Hematopoietic multipotent progenitor cell treated with erythropoietin and hydrocortisone succinate and interleukin-3 and kit ligand, for 15 days (in vitro differentiated cells): ENCODE measurements around the gene CLDN20.

ENCODE experiments used
- DNase-seq: peaks from one replicate; pipeline ENCODE4 v3.0.0-alpha.2; 2015; ENCODE audit warnings: low spot score

Gene CLDN20

DNA sequence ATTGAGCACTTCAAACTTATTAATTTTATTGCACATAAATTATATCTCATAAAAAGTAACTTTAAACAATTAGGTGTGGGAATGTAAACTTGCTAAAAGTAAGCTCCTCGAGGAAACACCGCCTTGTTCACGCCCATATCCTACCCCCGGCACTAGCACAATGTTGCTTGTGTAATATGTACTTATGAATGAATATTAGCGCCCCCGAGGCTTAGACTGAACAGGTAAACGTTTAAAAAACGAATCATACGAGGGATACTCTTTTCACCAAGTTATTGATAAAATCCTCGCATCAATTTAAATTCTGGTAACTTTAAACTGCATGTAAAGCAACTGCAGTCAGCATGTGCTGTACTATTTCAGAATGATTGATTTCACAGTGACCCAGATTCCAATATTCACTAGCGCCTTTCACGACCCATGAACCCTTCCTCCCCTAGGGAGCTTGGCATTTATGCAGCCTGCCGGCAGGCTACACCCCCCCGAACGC is 49.8 kb downstream of the CLDN20 start:
- DNase-seq: peak; percentile 30

DNA sequence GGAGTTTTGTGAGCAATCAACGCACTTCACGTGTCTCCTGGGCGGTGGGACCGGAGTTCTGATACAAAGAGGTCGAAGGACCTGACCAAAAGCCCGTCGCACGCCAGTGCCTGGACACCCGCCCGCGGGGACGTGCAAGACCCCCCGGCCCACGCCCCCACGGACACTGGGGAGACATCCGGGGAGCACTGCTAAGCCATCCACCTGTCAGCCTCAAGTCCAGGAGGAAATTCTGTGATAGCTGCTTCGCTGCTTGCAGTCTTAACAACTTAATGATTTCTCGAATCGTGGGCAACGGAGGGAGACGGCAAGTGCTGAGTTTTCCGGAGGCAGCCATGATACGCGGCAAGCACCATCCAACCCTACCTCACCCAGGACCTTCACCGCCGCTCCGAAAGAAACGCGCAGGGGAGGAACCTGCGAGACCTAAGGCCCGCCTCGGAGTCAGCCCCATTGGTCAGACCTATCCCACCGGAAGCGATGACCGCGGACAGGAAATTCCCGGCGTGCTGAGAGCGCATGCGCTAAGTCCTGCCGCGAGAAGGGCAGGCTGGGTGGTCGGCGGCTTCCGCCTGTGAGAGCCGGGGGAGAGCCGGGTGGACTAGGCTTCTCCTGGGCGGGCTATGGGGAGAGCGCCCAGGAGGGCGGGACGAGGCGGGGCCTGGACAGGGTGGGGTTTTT is 50.4 kb downstream of the CLDN20 start, which contains the start of gene TFB1M:
Gene TFB1M, minus strand, starts transcription at position 393 of the 681 bp plus-strand sequence. Its CDS starts 56 bp downstream, at position 337.
- peak; percentile 98 for DNase-seq

DNA sequence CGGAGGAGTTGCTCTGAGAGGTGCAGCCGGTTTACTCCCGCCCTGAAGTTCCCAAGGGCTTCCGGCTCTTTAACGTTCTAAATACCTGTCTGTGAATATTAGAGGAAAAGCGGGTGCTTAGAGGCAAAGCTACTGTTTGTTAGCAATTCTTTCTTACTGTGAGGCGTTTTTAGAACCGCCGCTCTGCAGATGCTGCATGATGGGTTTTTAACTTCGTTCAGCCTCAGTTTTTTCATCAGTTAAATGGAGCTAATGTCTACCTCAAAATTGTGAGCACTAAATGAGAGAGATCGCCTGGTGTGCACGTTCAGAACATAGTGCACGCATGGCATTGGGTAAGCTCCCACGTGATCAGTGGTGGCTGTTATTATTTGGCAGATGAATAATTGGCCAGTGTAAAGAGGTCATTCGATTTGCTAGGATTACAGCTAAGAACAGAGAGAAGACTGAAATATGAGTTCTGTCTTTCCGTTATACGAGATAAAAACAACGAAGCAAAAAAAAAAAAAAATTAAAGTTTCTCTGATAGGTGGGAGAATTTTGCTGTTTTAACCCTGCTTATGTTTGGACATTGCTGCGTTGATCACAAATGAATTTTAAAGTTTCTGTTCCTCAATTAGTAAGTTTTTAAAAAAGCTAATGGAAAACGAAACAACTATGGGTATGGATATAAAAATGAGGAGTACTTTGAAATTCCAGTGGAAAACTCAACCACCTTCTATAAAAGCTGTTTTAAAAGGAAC is 51.1 kb downstream of the CLDN20 start:
- DNase-seq: peak; percentile 67

DNA sequence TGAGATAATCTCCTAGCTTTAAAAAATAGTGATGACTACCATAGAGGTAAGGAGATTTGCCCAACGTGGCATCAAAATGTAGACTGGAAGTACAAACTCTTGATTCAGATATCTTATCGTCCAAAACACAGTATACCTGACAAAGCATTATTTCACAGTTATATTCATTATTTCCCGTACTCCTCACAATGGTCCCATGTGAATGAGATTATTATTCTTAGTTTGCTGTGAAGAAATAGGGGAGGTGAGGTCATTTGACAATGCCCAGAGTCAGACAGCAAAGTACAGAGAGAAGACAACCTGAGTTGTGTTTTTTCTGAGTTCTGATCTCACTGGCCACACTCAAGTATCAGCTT is 51.7 kb downstream of the CLDN20 start:
- DNase-seq: no peak

DNA sequence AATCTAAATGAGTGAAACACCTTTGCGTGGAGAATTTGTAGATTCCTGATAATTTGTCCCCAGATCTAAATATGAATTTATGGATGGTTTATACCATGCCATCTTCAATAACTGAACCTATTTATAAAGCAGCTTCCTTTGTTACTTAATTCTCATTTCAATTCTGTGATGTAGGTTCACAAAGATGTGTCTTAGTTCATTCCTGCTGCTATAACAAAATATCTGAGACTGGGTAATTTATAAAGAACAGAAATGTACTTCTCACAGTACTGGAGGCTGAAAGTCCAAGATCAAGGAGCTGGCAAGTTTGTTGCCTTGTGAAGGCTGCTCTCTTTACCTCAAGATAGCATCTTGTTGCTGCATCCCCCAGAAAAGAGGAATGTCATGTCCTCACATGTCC is 52.6 kb downstream of the CLDN20 start:
- no peak for DNase-seq

DNA sequence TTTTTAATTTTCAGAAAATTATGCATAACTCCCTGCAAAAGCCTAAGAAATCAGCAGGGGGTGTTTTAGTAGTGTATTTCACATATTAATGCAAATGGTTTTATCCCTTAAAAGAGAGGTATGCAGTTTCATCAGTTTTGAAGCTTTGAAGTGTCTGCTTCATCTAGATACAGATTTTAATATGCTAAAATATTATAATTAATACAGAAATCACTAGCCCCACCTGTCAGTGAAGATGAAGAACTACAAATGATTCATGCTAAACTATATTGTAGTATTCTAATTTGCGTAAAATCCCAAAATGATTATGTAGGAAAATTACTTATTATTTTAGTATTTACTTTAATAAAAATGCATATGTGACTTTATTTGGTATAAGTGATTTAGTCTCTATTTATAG is 53.4 kb downstream of the CLDN20 start:
- DNase-seq: peak; percentile 30

DNA sequence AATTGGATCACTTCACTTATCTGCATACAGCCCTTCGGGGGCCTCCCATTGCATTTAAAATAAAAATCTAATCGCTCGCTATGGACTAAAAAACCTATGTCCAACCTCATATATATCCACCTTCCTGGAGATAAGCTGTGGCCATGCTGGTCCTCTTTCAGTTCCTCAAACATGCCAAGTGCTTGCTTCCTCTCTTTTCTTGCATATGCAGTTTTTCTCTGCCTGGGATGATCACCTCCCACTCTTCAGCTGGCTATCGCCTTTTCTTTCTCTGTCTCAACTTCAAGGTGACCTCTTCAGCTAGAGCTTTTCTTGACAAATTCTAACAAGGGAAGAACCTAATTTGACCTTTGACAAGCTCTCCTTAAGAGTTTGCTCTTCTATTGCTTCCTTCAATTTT is 56.1 kb downstream of the CLDN20 start:
- DNase-seq: no peak

DNA sequence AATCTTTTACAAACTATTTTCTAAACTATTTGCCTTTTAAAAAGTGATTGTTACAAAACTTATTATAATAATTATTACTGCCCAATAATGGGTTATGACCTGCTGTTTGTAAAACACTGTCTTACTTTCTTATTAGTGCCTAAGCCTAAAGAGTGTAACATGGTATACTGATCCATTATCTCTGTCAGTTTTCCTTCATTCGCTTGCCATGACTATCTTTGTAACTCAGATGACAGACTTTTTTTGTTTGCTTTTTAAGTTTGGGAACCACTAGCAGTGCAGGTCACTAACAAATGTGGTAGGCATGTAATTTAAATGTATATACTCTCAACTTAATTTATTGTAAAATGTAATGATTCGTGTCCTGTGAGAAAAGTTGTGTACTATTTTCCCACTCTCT is 60.4 kb downstream of the CLDN20 start:
- no peak for DNase-seq

DNA sequence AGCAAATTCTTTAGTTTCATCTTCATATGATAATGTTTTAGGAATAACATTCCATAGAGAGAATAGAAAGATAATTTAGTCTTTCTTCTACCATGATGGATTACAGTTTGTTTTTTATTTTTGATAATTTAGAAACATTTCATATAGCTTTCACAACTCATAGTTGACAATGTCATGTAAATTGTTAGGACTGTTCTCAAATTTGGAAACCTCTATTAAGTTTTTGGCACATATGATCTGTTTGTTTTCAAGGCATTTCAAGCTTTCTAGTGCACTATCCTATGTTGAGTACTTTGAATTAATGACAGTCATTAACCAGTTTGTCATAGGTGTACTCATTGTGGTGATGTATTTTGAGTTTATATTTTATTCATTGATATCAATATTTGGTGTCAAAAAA is 61.2 kb downstream of the CLDN20 start:
- DNase-seq: no peak

DNA sequence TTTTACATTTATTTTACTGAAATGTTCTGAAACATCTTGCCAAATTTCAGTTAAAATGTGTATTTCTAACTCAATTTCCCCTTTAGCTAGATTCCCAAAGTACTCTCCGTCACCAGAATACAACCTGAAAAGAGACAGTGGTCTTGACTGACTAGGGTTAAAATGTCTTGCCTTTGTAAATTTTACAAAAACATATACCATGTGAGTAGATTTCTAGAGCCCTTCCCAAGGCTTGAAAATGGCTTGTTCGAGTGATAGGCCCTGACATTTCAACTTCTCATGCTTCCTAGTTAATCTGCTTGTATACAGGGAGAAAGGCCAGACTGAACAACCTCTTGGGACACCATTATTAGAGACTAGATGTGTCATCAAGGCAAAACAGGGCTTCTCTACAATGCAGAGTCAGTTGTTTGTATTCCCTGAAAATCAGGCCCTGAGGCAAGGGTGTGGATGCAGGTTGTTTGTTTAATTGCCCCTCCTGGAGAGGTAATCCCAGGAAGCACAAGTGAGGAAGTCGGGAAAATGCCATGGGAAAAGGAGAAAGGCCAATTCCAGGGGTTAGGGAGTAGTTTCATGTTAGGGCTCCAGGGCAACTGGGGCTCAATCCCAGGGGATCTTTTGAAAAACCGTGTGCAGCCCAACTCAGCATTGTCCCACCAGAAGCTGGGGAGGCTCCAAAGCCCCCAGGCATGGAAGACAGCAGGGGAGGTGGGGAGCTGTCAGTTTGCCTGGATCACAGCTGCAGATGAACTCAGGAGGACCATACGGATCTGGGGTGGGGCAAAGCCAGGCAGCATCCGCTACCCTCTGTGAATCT is 62.1 kb downstream of the CLDN20 start:
- DNase-seq: no peak
